Measurements from ENCODE around the gene TNNI3. TPM values are rescaled to one million over a fixed set of nuclear protein-coding genes. Genes with fewer than 3 reads are reported as not detected.

Gene TNNI3
- total RNA-seq, 4 donors from 2014 or later = not detected

DNA sequence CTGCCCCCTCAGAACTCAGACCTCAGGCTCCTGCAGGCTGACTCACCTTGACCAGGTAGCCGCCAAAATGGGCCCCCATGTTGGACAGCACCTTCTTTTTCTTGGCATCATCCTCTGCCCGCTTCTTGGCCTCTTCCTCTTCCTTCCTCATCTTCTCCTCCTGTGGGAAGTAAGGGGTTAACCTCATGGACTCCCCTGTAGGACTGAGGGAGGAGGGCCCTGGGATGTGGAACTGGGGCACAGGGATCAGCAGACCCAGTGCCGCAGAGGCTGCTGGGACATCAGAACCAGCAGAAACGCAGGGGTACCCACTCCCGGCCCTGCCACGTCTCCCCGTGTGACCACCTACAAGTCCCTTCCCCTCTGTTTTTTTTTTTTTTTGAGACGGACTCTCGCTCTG is 19.6 kb downstream of the TNNI3 start:
- peaks cover 0 to 14% (median 9%) of the 10 kb centered on the region in 4 donors for H3K4me1 ChIP-seq
- H3K4me3 ChIP-seq = no peak overlapping the region
- 59% methylated on average over 9 of the region's 9 CpGs for WGBS
- TF ChIP-seq POLR2AphosphoS5 (IDR thresholded peaks at IDR 0.05) (no peak), POLR2A (IDR thresholded peaks at IDR 0.05; ENCODE audit: low read depth) (no peak), EP300 (IDR thresholded peaks at IDR 0.05) (no peak)
- TF ChIP-seq, protein P1, sequence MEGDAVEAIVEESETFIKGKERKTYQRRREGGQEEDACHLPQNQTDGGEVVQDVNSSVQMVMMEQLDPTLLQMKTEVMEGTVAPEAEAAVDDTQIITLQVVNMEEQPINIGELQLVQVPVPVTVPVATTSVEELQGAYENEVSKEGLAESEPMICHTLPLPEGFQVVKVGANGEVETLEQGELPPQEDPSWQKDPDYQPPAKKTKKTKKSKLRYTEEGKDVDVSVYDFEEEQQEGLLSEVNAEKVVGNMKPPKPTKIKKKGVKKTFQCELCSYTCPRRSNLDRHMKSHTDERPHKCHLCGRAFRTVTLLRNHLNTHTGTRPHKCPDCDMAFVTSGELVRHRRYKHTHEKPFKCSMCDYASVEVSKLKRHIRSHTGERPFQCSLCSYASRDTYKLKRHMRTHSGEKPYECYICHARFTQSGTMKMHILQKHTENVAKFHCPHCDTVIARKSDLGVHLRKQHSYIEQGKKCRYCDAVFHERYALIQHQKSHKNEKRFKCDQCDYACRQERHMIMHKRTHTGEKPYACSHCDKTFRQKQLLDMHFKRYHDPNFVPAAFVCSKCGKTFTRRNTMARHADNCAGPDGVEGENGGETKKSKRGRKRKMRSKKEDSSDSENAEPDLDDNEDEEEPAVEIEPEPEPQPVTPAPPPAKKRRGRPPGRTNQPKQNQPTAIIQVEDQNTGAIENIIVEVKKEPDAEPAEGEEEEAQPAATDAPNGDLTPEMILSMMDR (IDR thresholded peaks at IDR 0.05) = no peak
- H3K27me3 ChIP-seq = peaks cover 0 to 97% (median 21%) of the 10 kb centered on the region in 4 donors
- DNase-seq (ENCODE audit: extremely low spot score) = no peak
- no peak overlapping the region for H3K27ac ChIP-seq (replicated peaks in 1 of 4)
- peaks cover 0 to 7% (median 0%) of the 10 kb centered on the region in 4 donors for H3K36me3 ChIP-seq
- H3K9me3 ChIP-seq = no peaks in the 10 kb centered on the region
- intact Hi-C loops (cut with DNase I) = no loop called here

DNA sequence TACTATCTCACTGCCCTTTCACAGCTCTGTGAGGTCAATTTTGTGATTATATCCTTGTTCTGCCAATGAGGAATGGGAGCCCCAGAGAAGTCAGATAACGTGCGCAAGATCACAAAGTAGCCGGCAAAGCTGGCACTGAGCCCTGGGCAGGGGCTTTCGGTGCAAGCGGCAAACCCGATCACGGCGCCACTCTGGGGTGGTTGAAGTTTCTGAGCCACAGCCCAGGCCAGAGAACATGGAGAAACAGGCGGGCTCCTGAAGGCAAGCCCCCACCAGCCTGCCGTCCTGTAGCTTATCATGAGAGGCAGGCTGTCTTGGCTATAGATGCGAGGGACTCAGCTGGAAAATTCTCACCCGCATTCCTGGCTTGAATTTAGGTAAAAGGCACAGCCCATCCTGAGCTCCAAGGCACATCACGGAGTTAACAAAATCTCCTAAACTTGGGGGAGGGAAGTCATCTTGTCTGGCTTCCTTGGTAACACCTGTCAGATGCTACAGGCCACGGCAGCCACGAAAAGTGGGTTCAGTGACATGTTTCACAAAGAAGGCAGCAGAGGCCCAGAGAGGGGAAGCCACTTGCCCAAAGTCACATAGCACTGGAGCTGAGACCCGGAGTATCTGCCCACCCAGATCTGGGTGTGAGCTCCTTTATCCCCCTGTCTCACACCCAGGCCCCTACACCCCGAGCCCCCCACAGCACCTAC is 21.0 kb downstream of the TNNI3 start:
- H3K36me3 ChIP-seq = peaks cover 0 to 7% (median 0%) of the 10 kb centered on the region in 4 donors

DNA sequence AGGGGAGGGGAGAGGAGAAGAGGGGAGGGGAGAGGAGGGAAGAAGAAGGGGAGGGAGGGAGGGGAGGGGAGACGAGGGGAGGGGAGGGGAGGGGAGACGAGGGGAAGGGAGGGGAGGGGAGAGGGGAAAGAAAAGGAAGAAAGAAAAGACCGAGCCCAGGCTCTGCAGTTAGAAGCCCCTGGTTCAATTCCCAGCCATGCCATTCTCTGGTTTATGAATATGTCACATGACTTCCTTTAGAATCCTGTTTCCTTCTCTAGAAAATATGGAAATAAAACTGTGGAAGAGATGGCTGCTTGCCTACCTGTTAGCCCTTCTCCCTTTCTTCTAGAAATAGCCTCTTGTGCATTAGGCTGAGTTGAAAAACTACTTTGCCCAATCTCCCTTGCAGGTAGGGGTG is 22.8 kb downstream of the TNNI3 start:
- intact Hi-C loops (cut with DNase I) = no loop called here

More for the DNA sequence above, 21.0 kb downstream of the TNNI3 start:
- intact Hi-C loops (cut with DNase I) = no loop called here
- TF ChIP-seq, protein P1 (IDR thresholded peaks at IDR 0.05) = no peak
- no peak for TF ChIP-seq POLR2AphosphoS5 (IDR thresholded peaks at IDR 0.05)
- TF ChIP-seq POLR2A (IDR thresholded peaks at IDR 0.05; ENCODE audit: low read depth) = no peak
- WGBS = 78% methylated on average over 17 of the region's 17 CpGs
- Histone ChIP-seq H3K4me1 (peaks cover 0 to 8% (median 7%) of the 10 kb centered on the region in 4 donors), H3K9me3 (no peaks in the 10 kb centered on the region), H3K27me3 (peaks cover 0 to 97% (median 15%) of the 10 kb centered on the region in 4 donors), H3K27ac (replicated peaks in 1 of 4) (no peak overlapping the region), H3K4me3 (no peak overlapping the region)
- no peak for DNase-seq (ENCODE audit: extremely low spot score)

DNA sequence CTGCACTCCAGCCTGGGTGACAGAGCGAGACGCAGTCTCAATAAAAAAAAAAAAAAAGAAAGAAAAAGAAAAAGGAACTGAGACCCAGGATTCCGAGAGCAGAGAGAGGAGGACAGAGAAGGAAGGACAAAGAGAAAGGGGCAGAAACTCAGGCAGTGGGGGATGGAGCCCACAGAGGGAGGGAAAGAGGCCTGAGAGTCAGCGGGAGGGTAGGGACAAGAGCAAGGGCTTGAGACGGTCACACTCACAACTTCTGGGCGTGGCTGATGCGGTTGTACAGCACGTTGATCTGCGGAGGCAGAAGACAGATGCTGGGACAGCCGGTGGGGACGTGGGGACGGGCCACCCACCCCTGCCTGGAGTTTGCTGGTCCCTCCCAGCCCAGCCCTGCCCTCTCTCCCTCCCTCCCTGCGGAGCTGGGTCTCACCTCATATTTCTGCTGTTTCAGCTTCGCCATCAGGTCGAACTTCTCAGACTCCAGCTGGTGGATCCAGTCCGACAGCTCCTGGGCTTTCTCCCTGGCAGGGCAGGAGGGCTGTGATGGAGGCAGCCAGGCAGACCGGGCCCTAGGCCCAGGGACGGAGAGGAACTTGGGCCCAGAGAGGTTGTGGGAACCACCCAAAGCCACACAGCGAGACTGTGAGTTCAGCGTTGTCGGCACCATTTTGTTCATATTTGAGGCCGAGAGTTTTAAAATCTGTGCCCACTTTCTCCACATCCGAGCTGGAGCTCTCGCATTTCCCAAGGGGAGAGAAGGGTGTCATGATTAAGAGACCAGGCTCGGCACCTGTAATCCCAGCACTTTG is 23.7 kb downstream of the TNNI3 start:
- H3K4me1 ChIP-seq = no peaks in the 10 kb centered on the region
- intact Hi-C loops (cut with DNase I) = no loop called here
- peaks cover 0 to 7% (median 0%) of the 10 kb centered on the region in 4 donors for H3K36me3 ChIP-seq
- TF ChIP-seq, protein P1 (IDR thresholded peaks at IDR 0.05) = no peak
- TF ChIP-seq POLR2A (IDR thresholded peaks at IDR 0.05; ENCODE audit: low read depth) (no peak), EP300 (IDR thresholded peaks at IDR 0.05) (no peak), POLR2AphosphoS5 (IDR thresholded peaks at IDR 0.05) (no peak)
- H3K27me3 ChIP-seq = peaks cover 0 to 89% (median 12%) of the 10 kb centered on the region in 4 donors
- no peaks in the 10 kb centered on the region for H3K9me3 ChIP-seq
- no peak for DNase-seq (ENCODE audit: extremely low spot score)
- no peak overlapping the region for H3K27ac ChIP-seq (replicated peaks in 1 of 4)
- WGBS = 61% methylated on average over 22 of the region's 25 CpGs
- H3K4me3 ChIP-seq = no peak overlapping the region

More for the DNA sequence above, 22.8 kb downstream of the TNNI3 start:
- H3K27me3 ChIP-seq = peaks cover 0 to 89% (median 12%) of the 10 kb centered on the region in 4 donors
- H3K27ac ChIP-seq (replicated peaks in 1 of 4) = no peak overlapping the region
- H3K4me3 ChIP-seq = no peak overlapping the region
- no peak for DNase-seq (ENCODE audit: extremely low spot score)
- H3K36me3 ChIP-seq = peaks cover 0 to 7% (median 0%) of the 10 kb centered on the region in 4 donors
- H3K9me3 ChIP-seq = no peaks in the 10 kb centered on the region
- TF ChIP-seq, protein P1 (IDR thresholded peaks at IDR 0.05) = no peak
- TF ChIP-seq POLR2AphosphoS5 (IDR thresholded peaks at IDR 0.05) (no peak), EP300 (IDR thresholded peaks at IDR 0.05) (no peak), POLR2A (IDR thresholded peaks at IDR 0.05; ENCODE audit: low read depth) (no peak)
- WGBS = 5% methylated on average over 2 of the region's 3 CpGs
- no peaks in the 10 kb centered on the region for H3K4me1 ChIP-seq

Measured in esophagus muscularis mucosa (tissue), 4 donors.